Measurements from ENCODE around the gene APBB1. TPM values are rescaled to one million over a fixed set of nuclear protein-coding genes. Genes with fewer than 3 reads are reported as not detected.

The APBB1 gene
- total and polyA plus RNA-seq, 2 of the 4 experiments (the other 2 are of a cell fraction) = 39.4 to 44.1 TPM

DNA sequence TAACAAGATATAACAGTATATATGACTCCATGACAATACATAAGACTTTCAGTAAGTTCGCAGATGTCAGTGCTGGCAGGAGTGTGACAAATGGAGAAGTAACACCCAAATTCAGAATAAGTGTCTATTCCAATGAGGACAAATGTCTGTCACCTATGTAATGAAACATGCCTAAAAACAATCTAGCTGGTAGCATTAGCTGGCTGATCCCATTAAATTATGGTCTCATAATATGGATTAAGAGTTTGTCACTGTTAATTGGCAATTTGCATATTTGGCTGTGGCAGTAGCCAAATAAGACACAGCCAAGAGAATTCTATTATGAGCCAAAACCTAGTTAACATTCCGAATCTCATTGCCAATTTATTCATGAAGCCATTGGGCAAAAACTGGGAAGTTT is 68.4 kb downstream of the APBB1 start:
- Histone ChIP-seq H3K4me2 (ENCODE audit: low read depth, low read length) (no peak overlapping the region), H3K14ac (replicated peaks; ENCODE audit: low read depth, low read length) (no peak overlapping the region), H3K4me1 (ENCODE audit: control insufficient read depth, insufficient read depth, low read length) (peaks cover 3% of the 10 kb centered on the region; the same call in 1 of the 2 replicates), H4K8ac (ENCODE audit: low read depth in 2 of 2, low read length in 2 of 2) (no peak overlapping the region), H2AK5ac (ENCODE audit: low read depth, low read length) (no peak overlapping the region), H3K79me1 (ENCODE audit: low read depth in 1 of 2, low read length in 2 of 2) (no peaks in the 10 kb centered on the region), H3K18ac (ENCODE audit: low read depth, low read length) (no peak overlapping the region), H2BK120ac (ENCODE audit: low read depth, low read length) (no peak overlapping the region), H2BK5ac (ENCODE audit: low read depth, low read length, poor library complexity, severe bottlenecking) (no peak overlapping the region), H3K36me3 (ENCODE audit: control insufficient read depth, insufficient read depth, low read length) (no peaks in the 10 kb centered on the region), H3K9me1 (ENCODE audit: insufficient read depth, low read length) (no peaks in the 10 kb centered on the region), H3K27me3 (ENCODE audit: control insufficient read depth, insufficient read depth, low read length) (no peaks in the 10 kb centered on the region), H3K4me3 (ENCODE audit: insufficient read depth, low read depth, low read length) (no peak overlapping the region), H3K9me3 (ENCODE audit: control insufficient read depth, insufficient read depth, low read length) (no peaks in the 10 kb centered on the region), H4K5ac (ENCODE audit: low read depth, low read length) (no peak overlapping the region), H4K20me1 (ENCODE audit: insufficient read depth, low read length) (no peaks in the 10 kb centered on the region), H3K9ac (ENCODE audit: low read depth, low read length) (no peak overlapping the region), H2AK9ac (replicated peaks; ENCODE audit: low read depth, low read length, poor library complexity) (no peak overlapping the region), H2AFZ (replicated peaks; ENCODE audit: low read length, poor library complexity) (no peak overlapping the region), H4K91ac (ENCODE audit: insufficient read depth, low read depth, low read length) (no peak overlapping the region), H2BK15ac (ENCODE audit: low read depth, low read length) (no peak overlapping the region), H2BK20ac (ENCODE audit: low read depth, low read length) (no peak overlapping the region), H3K23ac (ENCODE audit: low read depth, low read length) (no peak overlapping the region), H3K56ac (ENCODE audit: extremely low read depth, insufficient read depth, low read length) (no peak overlapping the region), H3K27ac (ENCODE audit: insufficient read depth, low read length) (no peak overlapping the region), H3K4ac (ENCODE audit: low read depth, low read length) (no peak overlapping the region)
- ChIA-PET CTCF (interaction anchor here (4.8 kb wide), 1 partner anchor 12 kb away, joined by 35 read pairs; no protein-coding TSS in a partner anchor), POLR2A (ENCODE audit: unreplicated experiment) (no interaction called here)
- no CpG with 5 or more reads among the region's 2 CpGs for WGBS, 2 experiments (ENCODE audit: extremely low coverage in 2 of 2, insufficient read length in 1 of 2)
- TF ChIP-seq, protein P1, sequence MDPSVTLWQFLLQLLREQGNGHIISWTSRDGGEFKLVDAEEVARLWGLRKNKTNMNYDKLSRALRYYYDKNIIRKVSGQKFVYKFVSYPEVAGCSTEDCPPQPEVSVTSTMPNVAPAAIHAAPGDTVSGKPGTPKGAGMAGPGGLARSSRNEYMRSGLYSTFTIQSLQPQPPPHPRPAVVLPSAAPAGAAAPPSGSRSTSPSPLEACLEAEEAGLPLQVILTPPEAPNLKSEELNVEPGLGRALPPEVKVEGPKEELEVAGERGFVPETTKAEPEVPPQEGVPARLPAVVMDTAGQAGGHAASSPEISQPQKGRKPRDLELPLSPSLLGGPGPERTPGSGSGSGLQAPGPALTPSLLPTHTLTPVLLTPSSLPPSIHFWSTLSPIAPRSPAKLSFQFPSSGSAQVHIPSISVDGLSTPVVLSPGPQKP (IDR thresholded peaks at IDR 0.05; ENCODE audit: borderline replicate concordance, low read depth, low read length) = no peak
- TF ChIP-seq FOS (IDR thresholded peaks at IDR 0.05; ENCODE audit: low read depth, low read length) = no peak
- dilution Hi-C loops (cut with HindIII; ENCODE audit: low sequenced_read_pairs, unreplicated experiment) (no loop called here), intact Hi-C loops (cut with micrococcal nuclease) (no loop called here), in situ Hi-C loops (cut with MboI; ENCODE audit: low sequenced_read_pairs) (loop anchor here (5.0 to 25.0 kb wide), 3 partner anchors 103 to 663 kb away; partner anchors contain the start of genes TRIM22 and TRIM5)
- no TSS peak for BruUV-seq (replicated peaks)
- ATAC-seq (ENCODE audit: low read depth) = no peak
- DNase-seq = no peak
